C4-2B (cell line): ENCODE results near the gene C4BPA.

ENCODE experiments used
- H3K27ac ChIP-seq: fragments of 450-650 bp; 2 replicates; pipeline ENCODE4 v1.5.1; 2017
- CTCF ChIP-seq: fragments of 450-650 bp; conservative IDR thresholded peaks from 2 replicates; pipeline ENCODE4 v1.5.1; 2017; ENCODE audit warnings: mild to moderate bottlenecking
- ZFX ChIP-seq: fragments of 450-650 bp; IDR thresholded peaks from 2 replicates; pipeline ENCODE4 v1.6.1; 2017

The C4BPA gene

GRCh38 chr1:207060596-207060995 lies 43.4 kb upstream of the C4BPA start:
- TF ChIP-seq ZFX (no peak), CTCF (no peak)
- H3K27ac ChIP-seq, result no peak overlapping the region

GRCh38 chr1:207062058-207062457 lies 42.0 kb upstream of the C4BPA start:
- TF ChIP-seq CTCF (no peak), ZFX (no peak)

DNA sequence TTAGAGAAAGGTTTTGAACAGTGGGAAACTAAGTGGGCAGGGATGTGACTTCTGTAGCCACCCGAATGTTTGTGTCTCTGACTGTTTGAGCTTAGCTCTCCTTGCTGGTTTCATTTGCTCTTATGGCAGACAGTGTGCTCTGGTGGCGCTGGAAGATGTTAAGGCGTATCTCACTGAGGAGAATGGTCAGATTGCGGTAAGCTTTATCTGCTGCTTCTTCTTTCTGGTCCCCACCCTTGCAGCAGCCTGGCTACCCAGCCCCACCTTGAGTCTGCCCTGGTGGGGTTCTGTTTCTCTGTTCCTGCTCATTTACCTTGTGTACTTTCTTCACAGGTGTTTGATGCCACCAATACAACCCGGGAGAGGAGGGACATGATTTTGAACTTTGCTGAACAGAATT lies 41.0 kb upstream of the C4BPA start:
- no peak overlapping the region for H3K27ac ChIP-seq
- no peak for TF ChIP-seq CTCF
- TF ChIP-seq ZFX, result no peak

More at GRCh38 chr1:207062058-207062457, 42.0 kb upstream of the C4BPA start:
- H3K27ac ChIP-seq, result no peak overlapping the region

DNA sequence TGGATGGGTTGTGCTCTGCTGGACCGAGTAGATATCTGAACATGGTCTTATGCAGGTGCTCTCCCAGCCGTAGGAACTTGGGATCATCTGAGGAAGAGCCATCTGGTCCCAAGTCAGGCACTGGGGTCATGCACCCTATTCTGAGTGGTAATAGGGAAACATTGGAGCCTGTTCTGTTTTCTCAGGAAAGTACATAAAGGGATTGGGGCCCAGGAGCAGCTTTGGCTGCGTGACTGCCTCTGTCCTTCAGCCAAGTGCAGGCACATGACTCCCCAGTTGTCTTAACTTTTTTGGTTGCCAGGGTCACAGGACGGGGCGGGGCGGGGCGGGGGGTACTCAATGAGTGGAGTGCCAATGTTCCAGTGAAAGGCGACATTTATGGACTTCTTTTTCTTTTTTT lies 39.5 kb upstream of the C4BPA start:
- TF ChIP-seq ZFX (no peak), CTCF (no peak)
- H3K27ac ChIP-seq, result no peak overlapping the region

GRCh38 chr1:207067185-207067584 lies 36.8 kb upstream of the C4BPA start:
- no peak overlapping the region for H3K27ac ChIP-seq
- no peak for TF ChIP-seq CTCF
- no peak for TF ChIP-seq ZFX

DNA sequence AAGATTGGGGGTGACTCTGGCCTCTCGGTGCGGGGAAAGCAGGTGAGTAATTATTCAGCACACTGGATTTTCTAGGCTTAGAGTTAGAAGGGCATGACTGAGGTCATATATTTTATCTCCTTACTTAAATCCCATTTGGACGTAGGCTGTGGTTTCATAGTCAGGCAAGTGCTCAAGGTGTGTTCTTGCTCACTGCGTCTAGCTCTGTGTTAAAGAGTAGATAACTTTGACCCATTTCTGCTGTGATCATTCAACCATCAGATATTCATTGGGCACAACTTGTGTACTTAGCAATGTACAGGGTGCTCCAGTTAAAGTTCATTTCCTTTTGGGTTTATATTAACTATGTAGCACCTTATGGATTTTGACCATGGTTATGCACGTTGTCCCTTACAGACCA lies 36.4 kb upstream of the C4BPA start:
- TF ChIP-seq CTCF, result no peak
- no peak for TF ChIP-seq ZFX
- H3K27ac ChIP-seq, result no peak overlapping the region

GRCh38 chr1:207069061-207069460 lies 35.0 kb upstream of the C4BPA start:
- no peak overlapping the region for H3K27ac ChIP-seq

More at GRCh38 chr1:207069061-207069460, 35.0 kb upstream of the C4BPA start:
- TF ChIP-seq CTCF (no peak), ZFX (no peak)
